ENCODE data around the gene SMARCA4. TPM values are rescaled to one million over a fixed set of nuclear protein-coding genes. Genes with fewer than 3 reads are reported as not detected.

The SMARCA4 gene
- total RNA-seq, 2 experiments from 2014 or later = 409 to 554 TPM

DNA sequence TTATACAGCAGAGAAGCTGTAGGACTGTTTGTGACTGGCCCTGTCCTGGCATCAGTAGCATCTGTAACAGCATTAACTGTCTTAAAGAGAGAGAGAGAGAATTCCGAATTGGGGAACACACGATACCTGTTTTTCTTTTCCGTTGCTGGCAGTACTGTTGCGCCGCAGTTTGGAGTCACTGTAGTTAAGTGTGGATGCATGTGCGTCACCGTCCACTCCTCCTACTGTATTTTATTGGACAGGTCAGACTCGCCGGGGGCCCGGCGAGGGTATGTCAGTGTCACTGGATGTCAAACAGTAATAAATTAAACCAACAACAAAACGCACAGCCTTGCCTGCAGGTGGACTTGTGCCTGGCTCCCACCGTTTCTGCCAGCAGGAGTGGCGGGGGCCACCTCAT lies 101.1 kb downstream of the SMARCA4 start:
- TF ChIP-seq EZH2phosphoT487 (IDR thresholded peaks at IDR 0.05; ENCODE audit: borderline replicate concordance, low read depth, low read length) = no peak
- TF ChIP-seq, protein P1, sequence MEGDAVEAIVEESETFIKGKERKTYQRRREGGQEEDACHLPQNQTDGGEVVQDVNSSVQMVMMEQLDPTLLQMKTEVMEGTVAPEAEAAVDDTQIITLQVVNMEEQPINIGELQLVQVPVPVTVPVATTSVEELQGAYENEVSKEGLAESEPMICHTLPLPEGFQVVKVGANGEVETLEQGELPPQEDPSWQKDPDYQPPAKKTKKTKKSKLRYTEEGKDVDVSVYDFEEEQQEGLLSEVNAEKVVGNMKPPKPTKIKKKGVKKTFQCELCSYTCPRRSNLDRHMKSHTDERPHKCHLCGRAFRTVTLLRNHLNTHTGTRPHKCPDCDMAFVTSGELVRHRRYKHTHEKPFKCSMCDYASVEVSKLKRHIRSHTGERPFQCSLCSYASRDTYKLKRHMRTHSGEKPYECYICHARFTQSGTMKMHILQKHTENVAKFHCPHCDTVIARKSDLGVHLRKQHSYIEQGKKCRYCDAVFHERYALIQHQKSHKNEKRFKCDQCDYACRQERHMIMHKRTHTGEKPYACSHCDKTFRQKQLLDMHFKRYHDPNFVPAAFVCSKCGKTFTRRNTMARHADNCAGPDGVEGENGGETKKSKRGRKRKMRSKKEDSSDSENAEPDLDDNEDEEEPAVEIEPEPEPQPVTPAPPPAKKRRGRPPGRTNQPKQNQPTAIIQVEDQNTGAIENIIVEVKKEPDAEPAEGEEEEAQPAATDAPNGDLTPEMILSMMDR (conservative IDR thresholded peaks at IDR 0.05; ENCODE audit: low read length) = no peak
- Histone ChIP-seq H3K4me1 (ENCODE audit: insufficient read depth, low read length, poor library complexity, severe bottlenecking) (no peaks in the 10 kb centered on the region), H3K27ac (ENCODE audit: low read depth, low read length, poor library complexity, severe bottlenecking) (no peak overlapping the region), H2AFZ (ENCODE audit: low read length) (no peak overlapping the region), H3K4me3 (ENCODE audit: low read depth, low read length, poor library complexity, severe bottlenecking) (no peak overlapping the region), H3K36me3 (ENCODE audit: insufficient read depth, low read length) (peaks cover 95% of the 10 kb centered on the region), H3K9me3 (ENCODE audit: low read length) (no peaks in the 10 kb centered on the region), H3K79me2 (ENCODE audit: insufficient read depth, low read depth, low read length) (no peaks in the 10 kb centered on the region), H3K9me2 (ENCODE audit: insufficient read depth, low read length) (no peaks in the 10 kb centered on the region), H4K20me1 (ENCODE audit: insufficient read depth, low read length) (no peaks in the 10 kb centered on the region), H3K4me2 (ENCODE audit: low read length) (no peak overlapping the region)
- ChIA-PET CTCF (ENCODE audit: unreplicated experiment) (no interaction called here), POLR2A (no interaction called here)
- TSS peak; percentile 81 for BruUV-seq (replicated peaks)
- no peak for DNase-seq (ENCODE audit: low spot score)
- intact Hi-C loops (cut with micrococcal nuclease; ENCODE audit: unreplicated experiment) = no loop called here

DNA sequence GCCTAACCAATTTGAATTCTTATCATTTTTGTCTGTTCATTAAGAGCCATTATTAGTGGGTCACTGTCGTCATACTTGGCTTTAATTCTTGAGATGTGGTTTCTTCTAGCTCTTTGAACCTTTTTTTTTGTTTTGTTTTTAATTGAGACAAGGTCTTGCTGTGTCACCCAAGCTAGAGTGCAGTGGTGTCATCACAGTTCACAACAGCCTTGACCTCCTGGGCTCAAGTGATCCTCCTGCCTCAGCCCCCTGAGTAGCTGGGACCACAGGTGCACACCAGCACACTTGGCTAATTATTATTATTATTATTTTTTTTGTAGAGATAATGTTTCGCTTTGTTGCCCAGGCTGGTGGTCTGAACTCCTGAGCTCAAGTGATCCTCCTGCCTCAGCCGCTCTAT lies 102.6 kb downstream of the SMARCA4 start:
- Histone ChIP-seq H3K27ac (ENCODE audit: low read depth, low read length, poor library complexity, severe bottlenecking) (peak overlapping the region; percentile 3), H4K20me1 (ENCODE audit: insufficient read depth, low read length) (no peaks in the 10 kb centered on the region), H3K9me2 (ENCODE audit: insufficient read depth, low read length) (no peaks in the 10 kb centered on the region), H3K4me3 (ENCODE audit: low read depth, low read length, poor library complexity, severe bottlenecking) (no peak overlapping the region), H3K9me3 (ENCODE audit: low read length) (no peaks in the 10 kb centered on the region), H3K79me2 (ENCODE audit: insufficient read depth, low read depth, low read length) (no peaks in the 10 kb centered on the region), H3K36me3 (ENCODE audit: insufficient read depth, low read length) (peaks cover 89% of the 10 kb centered on the region), H2AFZ (ENCODE audit: low read length) (no peak overlapping the region), H3K4me2 (ENCODE audit: low read length) (no peak overlapping the region), H3K4me1 (ENCODE audit: insufficient read depth, low read length, poor library complexity, severe bottlenecking) (no peaks in the 10 kb centered on the region)
- CTCF ChIA-PET (ENCODE audit: unreplicated experiment) = interaction anchor here (0.6 kb wide), 1 partner anchor 128 kb away, joined by 3 read pairs; no protein-coding TSS in a partner anchor
- no peak for DNase-seq (ENCODE audit: low spot score)
- POLR2A ChIA-PET = no interaction called here
- intact Hi-C loops (cut with micrococcal nuclease; ENCODE audit: unreplicated experiment) = no loop called here
- TF ChIP-seq, protein P1 (conservative IDR thresholded peaks at IDR 0.05; ENCODE audit: low read length) = no peak
- TF ChIP-seq EZH2phosphoT487 (IDR thresholded peaks at IDR 0.05; ENCODE audit: borderline replicate concordance, low read depth, low read length) = no peak
- BruUV-seq (replicated peaks) = no TSS peak

DNA sequence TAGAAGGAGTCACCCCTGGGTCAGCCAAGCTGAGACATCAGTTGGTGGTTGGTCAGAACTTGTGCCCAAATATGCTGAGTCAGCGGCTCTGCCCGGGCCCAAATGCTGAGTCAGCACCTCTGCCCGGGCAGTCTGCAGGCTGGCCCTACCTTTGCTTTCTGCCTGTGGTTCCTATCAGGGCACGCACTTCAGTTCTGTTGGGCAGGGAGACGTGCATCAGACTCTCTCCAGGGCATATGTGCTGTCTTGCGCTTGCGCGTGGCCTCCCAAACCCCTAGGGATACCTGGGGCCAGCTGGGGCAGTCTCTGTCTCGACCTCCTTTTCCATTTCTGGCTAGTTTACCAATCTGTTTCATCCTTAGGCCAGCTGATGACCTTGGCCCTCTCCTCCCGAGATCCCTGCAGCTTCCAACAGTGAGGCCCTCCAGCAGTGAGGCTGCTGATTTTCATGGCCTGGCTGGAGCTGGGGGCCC lies 104.0 kb downstream of the SMARCA4 start:
- POLR2A ChIA-PET = no interaction called here
- BruUV-seq (replicated peaks) = no TSS peak
- H3K4me2 ChIP-seq (ENCODE audit: low read length) = no peak overlapping the region

More for the DNA sequence above, 104.0 kb downstream of the SMARCA4 start:
- TF ChIP-seq EZH2phosphoT487 (IDR thresholded peaks at IDR 0.05; ENCODE audit: borderline replicate concordance, low read depth, low read length) = no peak
- TF ChIP-seq, protein P1 (conservative IDR thresholded peaks at IDR 0.05; ENCODE audit: low read length) = no peak
- CTCF ChIA-PET (ENCODE audit: unreplicated experiment) = no interaction called here
- DNase-seq (ENCODE audit: low spot score) = no peak
- intact Hi-C loops (cut with micrococcal nuclease; ENCODE audit: unreplicated experiment) = no loop called here
- Histone ChIP-seq H3K9me3 (ENCODE audit: low read length) (no peaks in the 10 kb centered on the region), H3K4me3 (ENCODE audit: low read depth, low read length, poor library complexity, severe bottlenecking) (no peak overlapping the region), H3K9me2 (ENCODE audit: insufficient read depth, low read length) (no peaks in the 10 kb centered on the region), H3K27ac (ENCODE audit: low read depth, low read length, poor library complexity, severe bottlenecking) (no peak overlapping the region), H3K36me3 (ENCODE audit: insufficient read depth, low read length) (peaks cover 79% of the 10 kb centered on the region), H3K79me2 (ENCODE audit: insufficient read depth, low read depth, low read length) (no peaks in the 10 kb centered on the region), H3K4me1 (ENCODE audit: insufficient read depth, low read length, poor library complexity, severe bottlenecking) (no peaks in the 10 kb centered on the region), H4K20me1 (ENCODE audit: insufficient read depth, low read length) (no peaks in the 10 kb centered on the region), H2AFZ (ENCODE audit: low read length) (no peak overlapping the region)
